Liver (tissue), 9 donors: ENCODE results near the gene IPO8. TPM values are rescaled to one million over a fixed set of nuclear protein-coding genes. Genes with fewer than 3 reads are reported as not detected.

Source experiments
- DNase-seq: peaks from one replicate; pipeline ENCODE4 v3.0.0-alpha.2; 2017; ENCODE audit warnings: low spot score
- H3K27ac ChIP-seq, 2 donors: one replicate each; pipeline ENCODE4 v1.7.0; 2013; ENCODE audit warnings: inconsistent platforms in 2 of 2, low read length in 2 of 2, control low read depth in 1 of 2, low read depth in 1 of 2, mild to moderate bottlenecking in 1 of 2
- H3K27me3 ChIP-seq, 4 donors: one replicate each; pipeline versions ENCODE4 v1.6.1 to v1.7.0; 2013; ENCODE audit warnings: low read length in 3 of 4, inconsistent platforms in 1 of 4, mild to moderate bottlenecking in 1 of 4, moderate library complexity in 1 of 4; ENCODE audit not compliant: control insufficient read depth in 4 of 4, insufficient read depth in 4 of 4
- H3K36me3 ChIP-seq, 4 donors: one replicate each; pipeline versions ENCODE4 v1.6.1 to v1.7.0; 2013; ENCODE audit warnings: low read length in 3 of 4, mild to moderate bottlenecking in 3 of 4, low read depth in 1 of 4, moderate library complexity in 1 of 4; ENCODE audit not compliant: control insufficient read depth in 4 of 4, insufficient read depth in 3 of 4
- H3K4me1 ChIP-seq, 4 donors: one replicate each; pipeline versions ENCODE4 v1.6.1 to v1.7.0; 2013; ENCODE audit warnings: low read length in 3 of 4, mild to moderate bottlenecking in 3 of 4, moderate library complexity in 1 of 4; ENCODE audit not compliant: control insufficient read depth in 4 of 4, insufficient read depth in 4 of 4
- H3K4me3 ChIP-seq, 3 donors: one replicate each; pipeline versions ENCODE4 v1.6.1 to v1.7.0; 2013; ENCODE audit warnings: low read length in 3 of 3, control low read depth in 1 of 3, low read depth in 1 of 3, mild to moderate bottlenecking in 1 of 3
- H3K9ac ChIP-seq, 2 donors: one replicate each; pipeline ENCODE4 v1.7.0; 2013; ENCODE audit warnings: low read length in 2 of 2, mild to moderate bottlenecking in 2 of 2, moderate library complexity in 2 of 2, control low read depth in 1 of 2, low read depth in 1 of 2
- H3K9me3 ChIP-seq, 4 donors: one replicate each; pipeline versions ENCODE4 v1.6.1 to v1.7.0; 2013; ENCODE audit warnings: low read length in 3 of 4; ENCODE audit not compliant: control insufficient read depth in 4 of 4
- EGR1 ChIP-seq, 2 donors: IDR thresholded peaks; 2 replicates each; pipeline ENCODE4 v1.6.1; 2016 to 2018; ENCODE audit warnings: antibody characterized with exemption in 2 of 2, low read depth in 2 of 2
- FOXA1 ChIP-seq: IDR thresholded peaks from 2 replicates; pipeline ENCODE4 v1.6.1; 2016; ENCODE audit warnings: antibody characterized with exemption
- FOXA2 ChIP-seq: IDR thresholded peaks from 2 replicates; pipeline ENCODE4 v1.6.1; 2016; ENCODE audit warnings: antibody characterized with exemption
- GABPA ChIP-seq, 2 donors: IDR thresholded peaks in 1 of 2; conservative IDR thresholded peaks in 1 of 2; 2 replicates each; pipeline ENCODE4 v1.6.1; 2016; ENCODE audit warnings: antibody characterized with exemption in 2 of 2, mild to moderate bottlenecking in 1 of 2, moderate library complexity in 1 of 2
- HNF4A ChIP-seq, 2 donors: conservative IDR thresholded peaks; 2 replicates each; pipeline ENCODE4 v1.6.1; 2016; ENCODE audit warnings: antibody characterized with exemption in 2 of 2, mild to moderate bottlenecking in 2 of 2
- HNF4G ChIP-seq: IDR thresholded peaks from 2 replicates; pipeline ENCODE4 v1.6.1; 2016; ENCODE audit warnings: antibody characterized with exemption
- JUND ChIP-seq, 2 donors: IDR thresholded peaks; 2 replicates each; pipeline ENCODE4 v1.6.1; 2016; ENCODE audit warnings: antibody characterized with exemption in 2 of 2
- NR2F2 ChIP-seq: IDR thresholded peaks from 2 replicates; pipeline ENCODE4 v1.6.1; 2016; ENCODE audit warnings: antibody characterized with exemption
- RAD21 ChIP-seq, 2 donors: IDR thresholded peaks; 2 replicates each; pipeline ENCODE4 v1.6.1; 2016; ENCODE audit warnings: antibody characterized with exemption in 2 of 2, mild to moderate bottlenecking in 2 of 2
- RXRA ChIP-seq, 2 donors: IDR thresholded peaks; 2 replicates each; pipeline ENCODE4 v1.6.1; 2017 to 2018; ENCODE audit warnings: antibody characterized with exemption in 2 of 2, mild to moderate bottlenecking in 1 of 2
- SP1 ChIP-seq: IDR thresholded peaks from 2 replicates; pipeline ENCODE4 v1.6.1; 2018; ENCODE audit warnings: antibody characterized with exemption, mild to moderate bottlenecking
- TAF1 ChIP-seq: conservative IDR thresholded peaks from 2 replicates; pipeline ENCODE4 v1.6.1; 2016; ENCODE audit warnings: antibody characterized with exemption, mild to moderate bottlenecking
- YY1 ChIP-seq: IDR thresholded peaks from 2 replicates; pipeline ENCODE4 v1.6.1; 2016; ENCODE audit warnings: antibody characterized with exemption, mild to moderate bottlenecking
- WGBS: extraction: QIAGEN DNeasy Blood & Tissue Kit; methylation state at CpG from one replicate; pipeline ENCODE4 v1.1.7; 2013; 5-methylcytosine and 5-hydroxymethylcytosine counted together
- polyA plus RNA-seq, 2 donors: library from polyadenylated mRNA; stranded (reverse) in 1 of 2; unstranded in 1 of 2; fragments of 200-250 nt in 1 of 2; fragments of >200 nt in 1 of 2; fragmentation: Nextera tagmentation in 1 of 2; extraction: Ambion mirVana in 1 of 2; gene quantifications; one replicate each; pipeline versions ENCODE4 v1.2.1 to v1.2.3, GENCODE V29; 2013 to 2015
- total RNA-seq, 2 donors: library from RNA; depleted of rRNA; stranded (reverse); fragments of >200 nt; gene quantifications; one replicate each; pipeline ENCODE4 v1.2.3, GENCODE V29; 2014
- TF ChIP-seq, protein P1 (sequence below): IDR thresholded peaks from 2 replicates; pipeline ENCODE4 v1.6.1; 2016; ENCODE audit warnings: antibody characterized with exemption
- TF ChIP-seq, protein P2 (sequence below): IDR thresholded peaks from 2 replicates; pipeline ENCODE4 v1.6.1; 2016; ENCODE audit warnings: antibody characterized with exemption, mild to moderate bottlenecking
- TF ChIP-seq, protein P3 (sequence below): fragments of 150-350 bp; IDR thresholded peaks from 2 replicates; pipeline ENCODE4 v1.5.1; 2017; ENCODE audit warnings: improper control_type of control experiment, low read depth, low read length; ENCODE audit not compliant: missing input control
- TF ChIP-seq, protein P4 (sequence below): IDR thresholded peaks from 2 replicates; pipeline ENCODE4 v1.6.1; 2016; ENCODE audit warnings: antibody characterized with exemption
- TF ChIP-seq, protein P5 (sequence below): IDR thresholded peaks from 2 replicates; pipeline ENCODE4 v1.6.1; 2016; ENCODE audit warnings: antibody characterized with exemption
- donor health status: healthy.
- donor health status: healthy.
- donor health status: healthy.
- donor health status: healthy.
- donor health status: healthy.

Gene IPO8
- total and polyA plus RNA-seq, 4 donors: 8.0 to 33.0 (median 18.4) TPM

DNA sequence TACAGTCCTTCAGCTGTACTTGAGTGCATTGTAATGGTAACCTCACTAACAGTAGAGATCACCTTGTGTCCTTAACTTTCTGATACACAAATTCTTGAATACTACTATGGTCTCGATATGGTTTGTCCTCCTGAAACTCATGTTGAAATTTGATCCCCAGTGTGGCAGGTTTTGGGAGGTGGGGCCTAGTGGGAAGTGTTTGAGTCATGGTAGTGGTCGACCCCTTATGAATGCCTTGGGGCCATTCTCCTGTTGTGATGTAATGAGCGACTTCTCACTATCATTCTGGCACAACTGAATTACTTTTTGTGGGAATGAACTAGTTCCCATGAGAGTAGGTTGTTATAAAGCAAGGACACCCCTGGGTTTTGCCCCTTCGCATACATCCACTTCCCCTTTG lies 52.3 kb downstream of the IPO8 start:
- peaks cover 0 to 13% (median 6%) of the 10 kb centered on the region in 4 donors for H3K36me3 ChIP-seq
- H3K27me3 ChIP-seq: no peaks in the 10 kb centered on the region
- WGBS: 98% methylated on average over 4 of the region's 4 CpGs
- no peaks in the 10 kb centered on the region for H3K9me3 ChIP-seq
- no peak overlapping the region for H3K4me3 ChIP-seq
- no peaks in the 10 kb centered on the region for H3K4me1 ChIP-seq
- H3K27ac ChIP-seq: no peak overlapping the region
- TF ChIP-seq HNF4G (no peak), SP1 (no peak), YY1 (no peak)
- TF ChIP-seq, protein P1, sequence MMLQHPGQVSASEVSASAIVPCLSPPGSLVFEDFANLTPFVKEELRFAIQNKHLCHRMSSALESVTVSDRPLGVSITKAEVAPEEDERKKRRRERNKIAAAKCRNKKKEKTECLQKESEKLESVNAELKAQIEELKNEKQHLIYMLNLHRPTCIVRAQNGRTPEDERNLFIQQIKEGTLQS: no peak
- TF ChIP-seq, protein P2, sequence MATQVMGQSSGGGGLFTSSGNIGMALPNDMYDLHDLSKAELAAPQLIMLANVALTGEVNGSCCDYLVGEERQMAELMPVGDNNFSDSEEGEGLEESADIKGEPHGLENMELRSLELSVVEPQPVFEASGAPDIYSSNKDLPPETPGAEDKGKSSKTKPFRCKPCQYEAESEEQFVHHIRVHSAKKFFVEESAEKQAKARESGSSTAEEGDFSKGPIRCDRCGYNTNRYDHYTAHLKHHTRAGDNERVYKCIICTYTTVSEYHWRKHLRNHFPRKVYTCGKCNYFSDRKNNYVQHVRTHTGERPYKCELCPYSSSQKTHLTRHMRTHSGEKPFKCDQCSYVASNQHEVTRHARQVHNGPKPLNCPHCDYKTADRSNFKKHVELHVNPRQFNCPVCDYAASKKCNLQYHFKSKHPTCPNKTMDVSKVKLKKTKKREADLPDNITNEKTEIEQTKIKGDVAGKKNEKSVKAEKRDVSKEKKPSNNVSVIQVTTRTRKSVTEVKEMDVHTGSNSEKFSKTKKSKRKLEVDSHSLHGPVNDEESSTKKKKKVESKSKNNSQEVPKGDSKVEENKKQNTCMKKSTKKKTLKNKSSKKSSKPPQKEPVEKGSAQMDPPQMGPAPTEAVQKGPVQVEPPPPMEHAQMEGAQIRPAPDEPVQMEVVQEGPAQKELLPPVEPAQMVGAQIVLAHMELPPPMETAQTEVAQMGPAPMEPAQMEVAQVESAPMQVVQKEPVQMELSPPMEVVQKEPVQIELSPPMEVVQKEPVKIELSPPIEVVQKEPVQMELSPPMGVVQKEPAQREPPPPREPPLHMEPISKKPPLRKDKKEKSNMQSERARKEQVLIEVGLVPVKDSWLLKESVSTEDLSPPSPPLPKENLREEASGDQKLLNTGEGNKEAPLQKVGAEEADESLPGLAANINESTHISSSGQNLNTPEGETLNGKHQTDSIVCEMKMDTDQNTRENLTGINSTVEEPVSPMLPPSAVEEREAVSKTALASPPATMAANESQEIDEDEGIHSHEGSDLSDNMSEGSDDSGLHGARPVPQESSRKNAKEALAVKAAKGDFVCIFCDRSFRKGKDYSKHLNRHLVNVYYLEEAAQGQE: no peak
- TF ChIP-seq, protein P3, sequence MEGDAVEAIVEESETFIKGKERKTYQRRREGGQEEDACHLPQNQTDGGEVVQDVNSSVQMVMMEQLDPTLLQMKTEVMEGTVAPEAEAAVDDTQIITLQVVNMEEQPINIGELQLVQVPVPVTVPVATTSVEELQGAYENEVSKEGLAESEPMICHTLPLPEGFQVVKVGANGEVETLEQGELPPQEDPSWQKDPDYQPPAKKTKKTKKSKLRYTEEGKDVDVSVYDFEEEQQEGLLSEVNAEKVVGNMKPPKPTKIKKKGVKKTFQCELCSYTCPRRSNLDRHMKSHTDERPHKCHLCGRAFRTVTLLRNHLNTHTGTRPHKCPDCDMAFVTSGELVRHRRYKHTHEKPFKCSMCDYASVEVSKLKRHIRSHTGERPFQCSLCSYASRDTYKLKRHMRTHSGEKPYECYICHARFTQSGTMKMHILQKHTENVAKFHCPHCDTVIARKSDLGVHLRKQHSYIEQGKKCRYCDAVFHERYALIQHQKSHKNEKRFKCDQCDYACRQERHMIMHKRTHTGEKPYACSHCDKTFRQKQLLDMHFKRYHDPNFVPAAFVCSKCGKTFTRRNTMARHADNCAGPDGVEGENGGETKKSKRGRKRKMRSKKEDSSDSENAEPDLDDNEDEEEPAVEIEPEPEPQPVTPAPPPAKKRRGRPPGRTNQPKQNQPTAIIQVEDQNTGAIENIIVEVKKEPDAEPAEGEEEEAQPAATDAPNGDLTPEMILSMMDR: no peak
- no peak overlapping the region for H3K9ac ChIP-seq
- no peak for DNase-seq

DNA sequence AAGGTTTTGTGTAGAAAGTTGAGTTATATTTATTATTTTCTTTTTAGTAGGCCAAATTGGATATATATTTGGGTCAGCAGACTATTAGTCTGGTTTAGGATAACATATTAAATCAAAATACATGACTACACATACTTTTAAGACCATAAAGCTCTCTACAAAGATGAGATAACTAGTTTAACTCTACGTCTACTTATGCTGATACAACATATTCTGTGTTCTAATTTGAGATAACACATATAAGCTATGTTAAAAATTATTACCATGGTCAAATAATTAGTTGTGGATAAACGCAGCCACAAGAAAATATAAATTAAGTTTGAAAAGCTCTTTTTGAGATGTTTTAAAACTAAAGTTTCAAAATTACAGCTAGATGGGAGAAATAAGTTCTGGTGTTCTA lies 55.3 kb downstream of the IPO8 start:
- H3K4me1 ChIP-seq: no peaks in the 10 kb centered on the region
- no peak for DNase-seq
- no peaks in the 10 kb centered on the region for H3K27me3 ChIP-seq
- no peak overlapping the region for H3K4me3 ChIP-seq
- peaks cover 0 to 21% (median 18%) of the 10 kb centered on the region in 4 donors for H3K36me3 ChIP-seq
- H3K9me3 ChIP-seq: no peaks in the 10 kb centered on the region
- TF ChIP-seq, protein P2: no peak
- TF ChIP-seq SP1: no peak
- no peak for TF ChIP-seq TAF1
- no peak for TF ChIP-seq YY1
- TF ChIP-seq, protein P4, sequence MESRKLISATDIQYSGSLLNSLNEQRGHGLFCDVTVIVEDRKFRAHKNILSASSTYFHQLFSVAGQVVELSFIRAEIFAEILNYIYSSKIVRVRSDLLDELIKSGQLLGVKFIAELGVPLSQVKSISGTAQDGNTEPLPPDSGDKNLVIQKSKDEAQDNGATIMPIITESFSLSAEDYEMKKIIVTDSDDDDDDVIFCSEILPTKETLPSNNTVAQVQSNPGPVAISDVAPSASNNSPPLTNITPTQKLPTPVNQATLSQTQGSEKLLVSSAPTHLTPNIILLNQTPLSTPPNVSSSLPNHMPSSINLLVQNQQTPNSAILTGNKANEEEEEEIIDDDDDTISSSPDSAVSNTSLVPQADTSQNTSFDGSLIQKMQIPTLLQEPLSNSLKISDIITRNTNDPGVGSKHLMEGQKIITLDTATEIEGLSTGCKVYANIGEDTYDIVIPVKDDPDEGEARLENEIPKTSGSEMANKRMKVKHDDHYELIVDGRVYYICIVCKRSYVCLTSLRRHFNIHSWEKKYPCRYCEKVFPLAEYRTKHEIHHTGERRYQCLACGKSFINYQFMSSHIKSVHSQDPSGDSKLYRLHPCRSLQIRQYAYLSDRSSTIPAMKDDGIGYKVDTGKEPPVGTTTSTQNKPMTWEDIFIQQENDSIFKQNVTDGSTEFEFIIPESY: no peak
- TF ChIP-seq NR2F2: no peak
- TF ChIP-seq, protein P5, sequence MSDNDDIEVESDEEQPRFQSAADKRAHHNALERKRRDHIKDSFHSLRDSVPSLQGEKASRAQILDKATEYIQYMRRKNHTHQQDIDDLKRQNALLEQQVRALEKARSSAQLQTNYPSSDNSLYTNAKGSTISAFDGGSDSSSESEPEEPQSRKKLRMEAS: no peak
- no peak for TF ChIP-seq EGR1 (IDR thresholded peaks at IDR 0.05; ENCODE audit: low read depth in 2 of 2)
- TF ChIP-seq GABPA (IDR thresholded peaks at IDR 0.05 in 1 of 2, conservative IDR thresholded peaks at IDR 0.05 in 1 of 2): no peak
- TF ChIP-seq FOXA1: no peak
- no peak for TF ChIP-seq FOXA2
- no peak for TF ChIP-seq HNF4A (conservative IDR thresholded peaks at IDR 0.05)
- TF ChIP-seq, protein P1: no peak
- TF ChIP-seq JUND (IDR thresholded peaks at IDR 0.05): no peak
- TF ChIP-seq HNF4G: no peak
- TF ChIP-seq RAD21 (IDR thresholded peaks at IDR 0.05): no peak
- TF ChIP-seq, protein P3: no peak
- no peak for TF ChIP-seq RXRA (IDR thresholded peaks at IDR 0.05)
- WGBS: 97% methylated on average over 2 of the region's 2 CpGs
- no peak overlapping the region for H3K9ac ChIP-seq
- no peak overlapping the region for H3K27ac ChIP-seq
